ENCODE data around the gene PHF14.

DNA sequence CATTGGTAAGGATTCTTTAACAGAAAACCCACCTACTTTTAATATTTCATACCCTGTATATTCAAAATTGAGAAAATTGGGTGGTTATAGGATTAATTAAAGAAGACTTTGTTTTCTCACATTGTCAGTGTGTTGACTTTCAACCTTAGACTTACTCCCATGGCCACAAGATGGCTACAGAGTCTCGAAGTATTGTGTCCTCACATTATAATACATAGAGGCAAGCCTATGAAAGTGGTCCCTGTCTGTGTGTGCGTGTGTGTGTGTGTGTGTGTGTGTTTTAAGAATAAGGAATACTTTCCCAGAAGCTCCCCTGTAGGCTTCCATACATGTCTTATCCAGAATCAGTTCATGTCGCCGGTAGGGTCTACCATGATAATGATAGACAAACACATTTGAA, 180.0 kb downstream of the PHF14 start:
- TF ChIP-seq ZNF70 (CRISPR knock-in tag; IDR thresholded peaks at IDR 0.05) (no peak), ZNF565 (CRISPR knock-in tag; conservative IDR thresholded peaks at IDR 0.05; ENCODE audit: low read depth) (no peak), ZFP3 (CRISPR knock-in tag; IDR thresholded peaks at IDR 0.05) (no peak), RARB (CRISPR knock-in tag; IDR thresholded peaks at IDR 0.05) (no peak), TCF4 (CRISPR knock-in tag; IDR thresholded peaks at IDR 0.05; ENCODE audit: borderline replicate concordance) (no peak), CSDC2 (CRISPR knock-in tag; IDR thresholded peaks at IDR 0.05) (no peak), ZNF8 (CRISPR knock-in tag; IDR thresholded peaks at IDR 0.05) (no peak), ESRRG (CRISPR knock-in tag; IDR thresholded peaks at IDR 0.05) (no peak), OSR1 (CRISPR knock-in tag; IDR thresholded peaks at IDR 0.05) (no peak), ZFP30 (CRISPR knock-in tag; IDR thresholded peaks at IDR 0.05) (no peak), ARNTL (CRISPR knock-in tag; IDR thresholded peaks at IDR 0.05; ENCODE audit: borderline replicate concordance, low read depth) (no peak)
- TF ChIP-seq, protein P1, sequence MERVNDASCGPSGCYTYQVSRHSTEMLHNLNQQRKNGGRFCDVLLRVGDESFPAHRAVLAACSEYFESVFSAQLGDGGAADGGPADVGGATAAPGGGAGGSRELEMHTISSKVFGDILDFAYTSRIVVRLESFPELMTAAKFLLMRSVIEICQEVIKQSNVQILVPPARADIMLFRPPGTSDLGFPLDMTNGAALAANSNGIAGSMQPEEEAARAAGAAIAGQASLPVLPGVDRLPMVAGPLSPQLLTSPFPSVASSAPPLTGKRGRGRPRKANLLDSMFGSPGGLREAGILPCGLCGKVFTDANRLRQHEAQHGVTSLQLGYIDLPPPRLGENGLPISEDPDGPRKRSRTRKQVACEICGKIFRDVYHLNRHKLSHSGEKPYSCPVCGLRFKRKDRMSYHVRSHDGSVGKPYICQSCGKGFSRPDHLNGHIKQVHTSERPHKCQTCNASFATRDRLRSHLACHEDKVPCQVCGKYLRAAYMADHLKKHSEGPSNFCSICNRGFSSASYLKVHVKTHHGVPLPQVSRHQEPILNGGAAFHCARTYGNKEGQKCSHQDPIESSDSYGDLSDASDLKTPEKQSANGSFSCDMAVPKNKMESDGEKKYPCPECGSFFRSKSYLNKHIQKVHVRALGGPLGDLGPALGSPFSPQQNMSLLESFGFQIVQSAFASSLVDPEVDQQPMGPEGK (CRISPR knock-in tag; IDR thresholded peaks at IDR 0.05; ENCODE audit: borderline replicate concordance): no peak
- TF ChIP-seq, protein P2, sequence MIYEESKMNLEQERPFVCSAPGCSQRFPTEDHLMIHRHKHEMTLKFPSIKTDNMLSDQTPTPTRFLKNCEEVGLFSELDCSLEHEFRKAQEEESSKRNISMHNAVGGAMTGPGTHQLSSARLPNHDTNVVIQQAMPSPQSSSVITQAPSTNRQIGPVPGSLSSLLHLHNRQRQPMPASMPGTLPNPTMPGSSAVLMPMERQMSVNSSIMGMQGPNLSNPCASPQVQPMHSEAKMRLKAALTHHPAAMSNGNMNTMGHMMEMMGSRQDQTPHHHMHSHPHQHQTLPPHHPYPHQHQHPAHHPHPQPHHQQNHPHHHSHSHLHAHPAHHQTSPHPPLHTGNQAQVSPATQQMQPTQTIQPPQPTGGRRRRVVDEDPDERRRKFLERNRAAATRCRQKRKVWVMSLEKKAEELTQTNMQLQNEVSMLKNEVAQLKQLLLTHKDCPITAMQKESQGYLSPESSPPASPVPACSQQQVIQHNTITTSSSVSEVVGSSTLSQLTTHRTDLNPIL (CRISPR knock-in tag; IDR thresholded peaks at IDR 0.05; ENCODE audit: low read depth): no peak
